Measurements from ENCODE around the gene INTS11. TPM values are rescaled to one million over a fixed set of nuclear protein-coding genes. Genes with fewer than 3 reads are reported as not detected.
"Not testable (repeated sequence)": the region's sequence is repeated elsewhere in the genome, so short reads cannot be mapped to it uniquely, and the experiment has no call there.

INTS11 gene
- polyA plus RNA-seq, 3 donors, result 46.2 to 154 (median 49.6) TPM

DNA sequence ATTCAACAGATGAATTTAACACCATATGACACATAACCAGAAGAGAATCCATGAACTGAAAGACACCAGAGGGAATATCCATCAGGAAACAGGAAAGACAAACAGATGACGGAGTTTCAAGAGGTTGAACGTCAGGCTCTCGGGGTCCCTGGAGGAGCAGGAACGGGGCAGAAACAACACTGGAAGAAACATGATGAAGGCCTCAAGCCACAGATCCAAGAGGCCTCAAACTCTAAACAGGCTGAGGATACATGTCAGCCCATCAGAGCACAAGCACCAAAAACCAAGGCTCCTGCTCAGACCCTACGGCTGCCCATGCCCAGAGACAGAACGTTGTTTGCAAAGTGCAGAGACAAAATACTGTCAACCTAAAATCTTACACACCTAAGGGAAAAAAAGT lies 7.0 kb downstream of the INTS11 start:
- Histone ChIP-seq H3K9me3 (replicated peaks in 1 of 2; ENCODE audit: control insufficient read depth in 1 of 2, insufficient read depth in 1 of 2, low read length in 2 of 2) (no peaks in the 10 kb centered on the region), H3K4me3 (replicated peaks in 1 of 3; ENCODE audit: low read depth in 2 of 3, low read length in 3 of 3) (no peak overlapping the region), H3K27me3 (ENCODE audit: control insufficient read depth in 2 of 2, insufficient read depth in 2 of 2, low read length in 2 of 2) (no peaks in the 10 kb centered on the region), H3K79me2 (ENCODE audit: insufficient read depth, low read length) (peaks cover 24% of the 10 kb centered on the region), H3K36me3 (replicated peaks in 1 of 2; ENCODE audit: control insufficient read depth in 1 of 2, insufficient read depth in 2 of 2, low read length in 2 of 2) (peaks cover 60 to 78% of the 10 kb centered on the region in 2 donors), H3K4me2 (replicated peaks; ENCODE audit: extremely low read depth, low read length, poor library complexity, severe bottlenecking) (no peak overlapping the region), H2AFZ (ENCODE audit: insufficient read depth, low read depth, low read length, poor library complexity, severe bottlenecking) (no peak overlapping the region), H3K9ac (ENCODE audit: insufficient read depth, low read length, poor library complexity, severe bottlenecking) (no peak overlapping the region), H4K20me1 (ENCODE audit: insufficient read depth, low read length) (peaks cover 77% of the 10 kb centered on the region), H3K27ac (ENCODE audit: low read depth in 1 of 2, low read length in 2 of 2) (no peak overlapping the region), H3K4me1 (ENCODE audit: control insufficient read depth in 1 of 2, insufficient read depth in 2 of 2, low read length in 2 of 2) (no peaks in the 10 kb centered on the region)
- Mint-ChIP-seq H3K9me3 (no peaks in the 10 kb centered on the region), H3K36me3 (peaks cover 48 to 76% of the 10 kb centered on the region in 2 donors), H3K27ac (peak overlapping the region in 1 of 7 donors; percentile 11), H3K4me3 (no peak overlapping the region), H3K27me3 (ENCODE audit: low read depth in 3 of 3) (no peaks in the 10 kb centered on the region), H3K4me1 (peaks cover 5% of the 10 kb centered on the region)
- intact Hi-C loops (cut with micrococcal nuclease), result no loop called here
- 97% methylated on average over 5 of the region's 6 CpGs for WGBS (ENCODE audit: insufficient coverage)
- DNase-seq, result no peak
- TF ChIP-seq, protein P1, sequence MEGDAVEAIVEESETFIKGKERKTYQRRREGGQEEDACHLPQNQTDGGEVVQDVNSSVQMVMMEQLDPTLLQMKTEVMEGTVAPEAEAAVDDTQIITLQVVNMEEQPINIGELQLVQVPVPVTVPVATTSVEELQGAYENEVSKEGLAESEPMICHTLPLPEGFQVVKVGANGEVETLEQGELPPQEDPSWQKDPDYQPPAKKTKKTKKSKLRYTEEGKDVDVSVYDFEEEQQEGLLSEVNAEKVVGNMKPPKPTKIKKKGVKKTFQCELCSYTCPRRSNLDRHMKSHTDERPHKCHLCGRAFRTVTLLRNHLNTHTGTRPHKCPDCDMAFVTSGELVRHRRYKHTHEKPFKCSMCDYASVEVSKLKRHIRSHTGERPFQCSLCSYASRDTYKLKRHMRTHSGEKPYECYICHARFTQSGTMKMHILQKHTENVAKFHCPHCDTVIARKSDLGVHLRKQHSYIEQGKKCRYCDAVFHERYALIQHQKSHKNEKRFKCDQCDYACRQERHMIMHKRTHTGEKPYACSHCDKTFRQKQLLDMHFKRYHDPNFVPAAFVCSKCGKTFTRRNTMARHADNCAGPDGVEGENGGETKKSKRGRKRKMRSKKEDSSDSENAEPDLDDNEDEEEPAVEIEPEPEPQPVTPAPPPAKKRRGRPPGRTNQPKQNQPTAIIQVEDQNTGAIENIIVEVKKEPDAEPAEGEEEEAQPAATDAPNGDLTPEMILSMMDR (IDR thresholded peaks at IDR 0.05), result no peak

GRCh38 chr1:1316199-1316598 lies 8.3 kb downstream of the INTS11 start:
- H3K4me1 ChIP-seq (ENCODE audit: control insufficient read depth in 1 of 2, insufficient read depth in 2 of 2, low read length in 2 of 2); DNase-seq; H2AFZ ChIP-seq (ENCODE audit: insufficient read depth, low read depth, low read length, poor library complexity, severe bottlenecking); H3K4me1 Mint-ChIP-seq; H3K27me3 Mint-ChIP-seq (ENCODE audit: low read depth in 3 of 3); H3K4me3 Mint-ChIP-seq; H3K9me3 Mint-ChIP-seq; H3K9me3 ChIP-seq (replicated peaks in 1 of 2; ENCODE audit: control insufficient read depth in 1 of 2, insufficient read depth in 1 of 2, low read length in 2 of 2); H3K27ac ChIP-seq (ENCODE audit: low read depth in 1 of 2, low read length in 2 of 2); H3K27me3 ChIP-seq (ENCODE audit: control insufficient read depth in 2 of 2, insufficient read depth in 2 of 2, low read length in 2 of 2); intact Hi-C loops (cut with micrococcal nuclease); H3K4me3 ChIP-seq (replicated peaks in 1 of 3; ENCODE audit: low read depth in 2 of 3, low read length in 3 of 3); H3K9ac ChIP-seq (ENCODE audit: insufficient read depth, low read length, poor library complexity, severe bottlenecking); H3K4me2 ChIP-seq (replicated peaks; ENCODE audit: extremely low read depth, low read length, poor library complexity, severe bottlenecking): not testable (repeated sequence)
- peaks cover 16% of the 10 kb centered on the region for H3K79me2 ChIP-seq (ENCODE audit: insufficient read depth, low read length)
- H3K36me3 Mint-ChIP-seq, result peaks cover 48 to 88% of the 10 kb centered on the region in 2 donors
- H3K27ac Mint-ChIP-seq, result peak overlapping the region in 3 of 7 donors; percentile 10 to 36 (median 33)
- WGBS (ENCODE audit: insufficient coverage), result 100% methylated on average over 2 of the region's 8 CpGs
- peaks cover 72 to 89% of the 10 kb centered on the region in 2 donors for H3K36me3 ChIP-seq (replicated peaks in 1 of 2; ENCODE audit: control insufficient read depth in 1 of 2, insufficient read depth in 2 of 2, low read length in 2 of 2)
- H4K20me1 ChIP-seq (ENCODE audit: insufficient read depth, low read length), result peaks cover 71% of the 10 kb centered on the region
